HG03469 (cell line): ENCODE measurements around the gene RNLS.
"Not testable (repeated sequence)": the region's sequence is repeated elsewhere in the genome, so short reads cannot be mapped to it uniquely, and the experiment has no call there.

ENCODE experiments used
- ATAC-seq: cut with Tn5 transposase; IDR thresholded peaks from one replicate; pipeline ENCODE4 v1.9.1; 2021; ENCODE audit warnings: mild to moderate bottlenecking, moderate library complexity, moderate number of reproducible peaks; ENCODE audit not compliant: unreplicated experiment

RNLS gene

GRCh38 chr10:88486816-88487215 is 96.3 kb downstream of the RNLS start:
- not testable (repeated sequence) for ATAC-seq

GRCh38 chr10:88482220-88482619 is 100.9 kb downstream of the RNLS start:
- no peak for ATAC-seq

GRCh38 chr10:88478256-88478655 is 104.9 kb downstream of the RNLS start:
- no peak for ATAC-seq

DNA sequence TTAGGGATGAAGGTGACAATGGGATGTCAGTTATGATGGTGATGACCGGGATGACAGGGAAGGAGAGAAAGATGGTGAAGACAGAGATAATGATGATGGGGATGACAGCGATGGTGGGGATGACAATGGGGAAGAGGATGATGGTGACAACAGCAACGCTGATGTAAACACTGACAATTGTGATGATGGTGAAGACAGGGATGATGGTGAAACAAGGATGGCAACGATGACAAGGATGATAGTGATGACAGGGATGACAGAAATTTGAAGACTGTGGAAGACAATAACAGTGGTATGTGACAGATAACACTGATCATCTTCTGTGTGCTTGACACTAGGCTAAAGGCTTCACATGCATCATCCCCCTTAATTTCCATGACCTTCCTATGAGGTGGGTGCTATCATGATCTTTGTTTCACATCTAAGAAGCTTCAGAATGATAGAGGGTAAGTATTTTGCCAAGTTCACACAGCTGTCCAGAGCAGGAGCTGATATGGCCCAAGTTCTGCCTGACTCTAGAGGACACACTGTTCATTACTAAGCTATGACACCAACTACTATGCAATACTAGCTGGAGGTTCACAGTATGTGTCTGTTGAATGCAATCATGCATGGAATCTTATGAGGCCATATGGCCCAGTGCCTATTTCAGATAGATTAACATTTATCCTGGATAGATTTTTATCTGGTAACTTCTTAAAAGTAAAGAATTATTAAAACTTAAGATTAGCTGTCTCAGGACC is 105.6 kb downstream of the RNLS start:
- no peak for ATAC-seq

GRCh38 chr10:88474884-88475844 is 108.0 kb downstream of the RNLS start:
- no peak for ATAC-seq

DNA sequence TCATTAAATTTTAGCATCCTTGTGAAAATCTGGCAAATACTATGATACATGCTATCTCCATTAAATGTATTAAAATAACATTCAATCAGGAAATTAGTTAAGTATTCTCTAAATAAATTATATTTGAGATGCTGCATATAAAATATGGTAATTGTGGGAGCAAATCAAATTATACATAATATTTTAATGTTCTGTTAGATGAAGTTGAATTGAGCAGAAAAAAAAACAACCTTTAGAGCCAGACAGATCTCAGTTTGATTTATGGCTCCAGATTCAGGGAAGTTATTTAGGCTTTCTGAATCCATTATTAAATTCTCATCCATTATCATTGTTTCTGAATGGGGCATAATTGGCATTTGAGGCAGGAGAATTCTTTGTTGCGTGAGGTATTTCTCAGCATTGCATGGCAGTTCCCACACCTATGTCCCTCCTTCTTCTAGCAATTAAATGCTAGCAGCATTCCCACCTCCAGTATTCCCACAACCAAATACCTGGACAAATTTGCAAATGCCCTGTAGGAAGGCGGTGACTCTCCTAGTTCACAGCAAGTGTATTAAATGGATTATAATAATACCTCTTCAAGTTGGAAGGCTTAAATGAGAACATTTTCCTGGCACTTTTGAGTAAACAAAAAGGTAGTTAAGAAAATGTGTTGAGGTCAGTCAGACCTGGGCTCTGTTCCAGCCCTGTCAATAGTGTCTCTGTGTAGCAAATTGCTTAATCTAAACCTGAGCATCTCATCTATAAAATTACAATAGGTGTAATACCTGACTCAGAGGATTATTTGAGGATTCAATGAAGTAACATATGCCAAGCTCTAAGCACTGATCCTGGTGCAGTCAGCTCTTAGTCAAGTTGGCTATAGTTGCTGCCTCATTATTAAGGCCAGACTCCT is 108.9 kb downstream of the RNLS start:
- ATAC-seq, result no peak

DNA sequence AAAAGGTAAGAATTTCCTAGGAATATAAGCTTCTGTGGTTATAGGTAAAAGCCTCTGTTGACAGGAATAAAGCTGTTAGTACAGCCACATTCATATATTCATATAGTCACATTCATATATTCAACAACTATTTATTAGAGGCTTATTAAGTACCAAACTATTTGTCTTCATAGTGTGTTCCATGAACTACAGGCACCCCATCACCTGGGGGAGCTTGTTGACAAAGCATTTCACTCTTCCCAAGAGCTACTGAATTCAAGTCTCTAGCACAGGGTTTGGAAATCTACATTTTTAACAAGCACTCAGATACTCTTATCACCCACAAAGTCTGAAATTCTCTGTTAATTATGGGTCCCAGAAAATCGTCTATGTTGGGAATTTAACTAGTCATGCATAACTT is 110.6 kb downstream of the RNLS start:
- no peak for ATAC-seq

DNA sequence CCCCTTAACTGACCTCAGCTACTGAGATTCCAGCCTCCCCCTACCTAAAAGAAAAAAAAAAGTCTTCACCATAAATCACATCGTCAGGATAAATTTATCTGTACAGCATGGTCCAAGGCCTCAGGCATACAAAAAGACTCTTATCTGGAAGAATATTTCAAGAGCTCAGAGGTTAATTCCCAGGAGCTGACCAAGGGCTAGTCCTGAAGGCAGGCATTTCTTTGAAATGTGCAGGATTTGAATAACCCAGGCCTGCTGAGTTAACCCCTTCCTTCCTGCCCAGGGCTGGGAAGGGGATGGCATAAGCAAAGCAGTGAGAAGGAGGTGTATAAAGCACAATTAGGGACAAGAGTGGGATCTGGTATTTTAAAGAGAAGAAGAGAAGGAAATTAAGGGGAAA is 111.2 kb downstream of the RNLS start:
- no peak for ATAC-seq

GRCh38 chr10:88467835-88468485 is 115.2 kb downstream of the RNLS start:
- ATAC-seq, result no peak

- no peak for ATAC-seq
These were observed 116.3 kb downstream of the RNLS start for GRCh38 chr10:88466786-88467185.

DNA sequence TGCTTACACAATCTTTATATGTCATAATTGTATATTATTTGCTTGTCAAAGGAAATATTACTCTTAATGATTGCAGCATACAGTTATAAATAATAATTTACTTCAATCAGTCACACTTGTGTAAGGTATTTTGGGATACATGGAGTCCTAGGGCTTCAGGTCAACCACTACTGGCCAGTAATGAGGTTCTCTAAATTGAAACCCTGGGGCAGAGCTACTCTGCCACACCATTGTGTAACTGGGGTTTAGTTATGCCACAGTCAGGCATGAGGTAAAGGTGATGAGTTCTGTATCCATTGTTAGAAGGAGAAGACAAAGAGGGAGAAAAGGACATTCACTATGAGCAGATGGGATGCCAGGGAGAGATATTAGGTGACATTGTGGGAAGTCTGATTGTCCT is 117.4 kb downstream of the RNLS start:
- no peak for ATAC-seq

DNA sequence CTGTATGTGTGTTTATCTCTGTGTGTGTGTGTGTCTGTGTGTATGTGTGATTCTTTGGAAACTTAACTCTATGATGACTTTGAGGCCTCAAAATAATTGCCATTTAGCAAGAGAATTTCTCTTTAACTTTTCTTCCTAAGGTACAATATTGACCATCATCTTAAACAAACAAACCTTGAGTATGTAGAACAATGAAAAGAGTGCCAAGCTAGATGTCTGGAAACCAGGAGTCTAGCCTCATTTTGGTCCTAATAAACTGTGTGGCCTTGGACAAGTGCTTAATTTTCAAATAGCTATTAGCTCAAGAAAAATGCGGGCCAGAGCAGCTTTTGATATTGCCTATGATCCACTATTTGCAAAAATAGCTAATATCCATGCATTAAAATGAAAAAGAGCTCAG is 119.3 kb downstream of the RNLS start:
- no peak for ATAC-seq

- no peak for ATAC-seq
These were observed 121.7 kb downstream of the RNLS start for GRCh38 chr10:88461426-88461825.

DNA sequence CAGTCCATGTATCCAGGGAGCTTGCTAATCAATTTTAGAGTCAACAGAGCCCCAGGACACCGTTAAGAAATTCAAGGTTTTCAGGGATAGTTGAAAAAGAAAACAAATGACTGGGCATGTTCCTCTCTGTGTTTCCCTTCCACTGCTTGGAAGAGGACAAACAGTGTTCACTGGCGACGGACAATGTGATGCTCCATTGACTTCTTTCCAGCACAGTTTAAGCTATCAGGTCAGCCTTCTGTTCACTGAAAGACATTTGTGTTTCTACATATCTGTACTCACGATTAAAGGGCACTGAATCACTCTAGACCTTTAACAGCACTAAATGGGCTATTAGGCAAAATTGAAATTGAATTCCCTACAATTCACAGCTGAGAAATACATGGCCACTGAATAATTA is 123.6 kb downstream of the RNLS start:
- no peak for ATAC-seq

GRCh38 chr10:88458209-88458608 is 124.9 kb downstream of the RNLS start:
- ATAC-seq, result no peak

DNA sequence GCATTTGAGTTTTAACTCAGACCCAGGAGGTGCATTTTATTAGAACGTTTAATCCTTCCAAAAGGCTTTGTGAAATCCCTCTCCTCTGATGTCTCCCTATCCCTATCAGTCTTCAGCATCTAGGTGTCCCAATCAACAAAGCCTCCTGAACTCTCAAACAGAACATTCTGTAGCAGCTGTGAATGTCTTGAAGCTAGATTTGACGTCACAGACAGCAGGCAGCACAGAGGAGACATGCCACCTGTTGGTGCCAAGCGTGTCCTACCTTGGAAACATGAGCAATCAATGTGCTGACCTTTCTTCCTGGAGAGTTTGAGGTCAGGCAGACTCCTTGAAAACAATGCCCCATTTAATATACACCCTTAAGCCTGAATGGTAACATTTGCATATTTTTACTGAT is 125.5 kb downstream of the RNLS start:
- ATAC-seq, result no peak

- no peak for ATAC-seq
These were observed 126.4 kb downstream of the RNLS start for GRCh38 chr10:88456730-88457129.

GRCh38 chr10:88455831-88456230 is 127.3 kb downstream of the RNLS start:
- ATAC-seq, result no peak

- ATAC-seq, result no peak
These were observed 132.9 kb downstream of the RNLS start for GRCh38 chr10:88450201-88450600.

- no peak for ATAC-seq
These were observed 140.4 kb downstream of the RNLS start for GRCh38 chr10:88442716-88443115.

GRCh38 chr10:88440541-88440940 is 142.6 kb downstream of the RNLS start:
- no peak for ATAC-seq
